Measurements from ENCODE around the gene DPCD.

DPCD gene

DNA sequence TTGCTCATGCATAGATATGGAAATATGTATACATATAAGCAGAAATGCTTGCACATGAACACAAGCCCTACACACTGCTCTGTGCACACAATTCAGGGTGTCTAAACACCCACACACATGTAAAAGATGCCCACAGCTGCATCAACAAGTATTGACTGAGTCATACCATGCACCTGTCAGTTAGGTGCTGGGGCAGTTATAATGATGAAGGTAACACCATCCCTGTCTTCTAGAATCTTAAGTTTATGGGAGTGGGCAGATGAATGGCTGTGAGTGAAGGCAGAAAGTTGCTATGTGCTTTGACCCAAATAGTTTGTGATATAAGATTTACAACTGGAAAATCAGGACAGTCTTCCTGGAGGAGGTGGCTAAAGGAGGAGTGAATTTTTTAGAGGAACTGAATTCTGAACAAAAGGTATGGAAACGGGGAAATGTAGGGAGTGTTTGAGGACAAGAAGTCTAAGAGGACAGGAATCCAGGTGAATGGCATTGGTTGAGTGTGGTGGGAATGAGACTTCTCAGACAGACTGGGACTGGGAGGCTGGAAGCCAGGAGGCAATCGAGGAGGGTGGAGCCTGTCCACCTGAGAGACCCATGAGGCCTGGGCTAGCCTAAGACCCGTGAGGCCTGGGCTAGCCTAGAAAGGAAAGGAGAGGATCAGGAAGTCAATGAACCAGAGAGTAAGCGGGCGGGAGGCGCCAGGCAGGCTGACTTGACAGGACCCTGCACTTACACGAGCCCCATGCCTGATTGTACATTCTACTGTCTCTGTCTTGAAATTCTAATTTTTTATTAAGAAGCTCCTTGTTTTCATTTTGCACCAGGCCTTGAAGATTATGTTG lies 20.7 kb upstream of the DPCD start:
- DNase-seq, result no peak

GRCh38 chr10:101568054-101568745 lies 19.9 kb upstream of the DPCD start:
- DNase-seq, result no peak

- DNase-seq, result no peak
These were observed 18.8 kb upstream of the DPCD start for GRCh38 chr10:101569323-101569621.

DNA sequence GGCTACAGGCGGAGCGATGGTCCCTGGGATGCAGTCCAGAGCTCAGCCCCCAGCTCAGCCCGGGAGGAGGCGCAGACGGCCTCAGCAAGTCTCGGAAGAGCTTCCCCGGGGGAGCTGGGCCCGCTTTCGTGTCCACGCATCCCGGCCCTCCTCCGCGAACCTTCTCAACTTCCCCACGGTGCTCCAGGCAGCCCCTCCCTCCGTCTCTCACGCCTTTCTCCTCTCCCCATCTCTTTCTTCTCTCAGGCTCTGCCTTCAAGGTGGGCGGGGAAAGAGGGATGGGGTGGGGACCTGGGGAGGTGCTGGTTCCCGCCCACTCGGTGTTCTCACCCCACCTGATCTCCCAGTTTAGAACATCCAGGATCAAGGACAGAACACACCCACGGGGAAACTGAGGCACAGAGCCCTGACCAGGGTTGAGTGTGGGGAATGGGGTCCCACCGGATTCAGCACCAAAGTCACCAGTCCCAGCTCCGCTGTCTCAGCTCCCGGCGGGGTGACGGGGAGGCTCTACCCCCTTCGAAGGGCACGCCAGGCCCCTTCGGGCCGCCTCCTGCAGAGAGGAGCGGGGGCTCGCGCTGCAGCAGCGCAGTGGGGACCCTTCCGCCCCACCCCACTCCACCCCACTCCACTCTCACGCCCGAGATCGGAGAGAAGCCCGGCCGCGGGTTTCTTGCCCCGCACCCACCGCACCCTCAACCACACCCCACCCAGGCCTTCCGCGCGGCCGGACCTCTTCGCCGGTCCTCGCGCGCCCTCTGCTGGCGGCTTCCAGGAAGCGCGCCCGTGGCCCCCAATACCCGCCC lies 18.3 kb upstream of the DPCD start:
- DNase-seq, result peak; percentile 74

DNA sequence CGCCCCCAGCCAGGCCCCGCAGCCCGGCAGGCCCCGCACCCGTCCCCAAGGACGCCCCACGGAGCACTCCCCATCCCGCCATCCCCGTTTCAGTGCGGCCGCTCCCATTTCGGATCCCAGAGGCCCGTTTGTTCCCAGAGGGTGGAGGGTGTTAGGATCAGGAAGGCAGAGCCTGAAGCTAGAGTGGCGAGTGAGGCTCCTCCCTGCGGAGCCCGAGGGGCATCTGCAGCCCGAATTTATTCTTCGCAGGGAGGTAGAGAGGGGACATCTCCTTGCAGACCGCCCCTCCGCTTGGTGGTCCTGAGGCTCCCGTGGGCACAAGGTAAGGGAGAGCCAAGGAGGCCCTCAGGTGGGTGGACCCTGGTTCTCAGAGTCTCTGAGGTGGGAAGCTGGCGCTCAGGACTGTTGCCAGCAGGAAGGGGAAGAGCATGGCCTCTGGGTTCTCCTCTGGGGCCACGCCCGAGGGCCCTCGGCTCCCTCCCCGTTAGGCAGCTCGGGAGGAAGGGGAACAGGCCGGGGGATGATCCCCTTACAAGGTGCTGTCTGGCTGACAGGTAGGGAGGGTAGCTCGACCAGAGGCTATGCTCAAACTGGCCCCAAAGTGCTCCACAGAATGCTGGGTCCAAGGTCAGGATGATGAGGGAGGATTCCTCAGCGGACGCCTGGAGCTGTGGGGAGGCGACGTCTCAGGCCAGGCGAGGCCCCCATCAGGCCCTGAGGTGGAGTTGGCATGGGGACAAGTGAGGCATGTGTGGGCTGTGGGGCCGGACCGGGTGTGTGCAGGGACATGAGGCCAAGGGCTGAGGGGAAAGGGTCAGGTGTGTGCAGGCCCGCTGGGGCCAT lies 17.5 kb upstream of the DPCD start:
- DNase-seq, result no peak

GRCh38 chr10:101571271-101571925 lies 16.7 kb upstream of the DPCD start:
- no peak for DNase-seq

- DNase-seq, result no peak
These were observed 16.0 kb upstream of the DPCD start for GRCh38 chr10:101572126-101572525.

DNA sequence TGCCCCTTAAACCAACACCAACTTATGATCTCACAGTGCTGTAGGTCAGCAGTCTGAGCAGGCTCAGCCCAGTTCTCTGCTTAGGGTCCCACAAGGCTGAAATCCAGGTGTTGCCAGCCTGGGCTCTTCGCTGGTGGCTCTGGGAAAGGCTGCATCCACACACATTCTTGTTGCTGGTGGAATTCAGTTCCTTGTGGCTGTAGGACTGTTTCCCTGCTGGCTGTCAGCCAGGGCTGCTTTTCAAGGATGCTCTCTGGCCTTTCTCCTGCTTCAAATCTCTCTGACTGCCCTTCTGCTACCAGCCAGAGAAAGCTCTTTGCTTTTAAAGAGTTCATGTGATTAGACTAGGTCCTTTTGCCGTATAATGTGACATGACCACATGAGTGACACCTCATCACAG lies 15.3 kb upstream of the DPCD start:
- DNase-seq, result no peak

GRCh38 chr10:101573885-101574753 lies 14.0 kb upstream of the DPCD start:
- no peak for DNase-seq

DNA sequence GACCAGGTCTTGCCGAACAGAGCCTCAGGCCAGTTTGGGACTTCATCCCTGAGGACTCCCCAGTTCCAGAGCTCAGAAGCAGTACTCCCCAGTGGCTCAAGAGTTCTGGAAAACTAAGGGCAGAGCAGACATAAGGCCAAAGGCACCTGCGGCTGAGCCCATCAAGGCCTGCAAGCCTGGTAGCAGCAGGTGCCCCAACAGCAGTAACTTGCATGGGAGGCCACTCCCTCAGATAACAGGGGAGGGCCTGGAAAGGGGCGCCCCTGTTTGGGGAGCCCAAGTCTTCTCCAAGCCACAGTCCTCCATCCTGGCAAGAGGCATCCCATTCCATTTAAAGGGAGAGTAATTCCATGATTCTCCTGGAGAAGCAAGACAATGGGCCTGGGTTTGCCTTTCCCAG lies 13.0 kb upstream of the DPCD start:
- DNase-seq, result no peak

GRCh38 chr10:101575580-101576210 lies 12.4 kb upstream of the DPCD start:
- no peak for DNase-seq

DNA sequence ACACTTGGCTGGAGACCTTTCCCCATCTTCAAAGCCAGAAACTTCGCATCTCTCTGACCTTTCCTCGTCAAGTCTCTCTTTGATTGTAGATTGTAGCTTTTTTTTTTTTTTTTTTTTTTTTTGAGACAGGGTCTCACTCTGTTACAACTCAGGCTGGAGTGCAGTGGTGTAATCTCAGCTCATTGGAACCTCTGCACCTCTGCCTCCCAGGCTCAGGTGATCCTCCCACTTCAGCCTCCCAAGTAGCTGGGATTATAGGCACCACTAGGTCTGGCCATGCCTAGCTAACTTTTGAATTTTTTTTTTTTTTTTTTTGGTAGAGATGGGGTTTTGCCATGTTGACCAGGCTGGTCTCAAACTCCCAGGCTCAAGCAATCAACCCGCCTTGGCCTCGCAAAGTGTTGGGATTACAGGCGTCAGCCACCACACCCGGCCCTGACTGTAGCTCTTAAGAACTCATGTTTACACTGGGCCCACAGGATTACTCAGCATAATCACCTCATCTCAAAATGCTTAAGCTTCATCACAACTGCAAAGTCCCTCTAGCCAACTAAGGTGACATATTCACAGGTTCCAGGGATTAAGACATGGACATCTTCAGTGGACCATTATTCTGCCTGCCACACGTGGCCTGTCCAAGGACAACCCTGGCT lies 11.8 kb upstream of the DPCD start:
- DNase-seq, result no peak

- no peak for DNase-seq
These were observed 10.8 kb upstream of the DPCD start for GRCh38 chr10:101577121-101577871.

DNA sequence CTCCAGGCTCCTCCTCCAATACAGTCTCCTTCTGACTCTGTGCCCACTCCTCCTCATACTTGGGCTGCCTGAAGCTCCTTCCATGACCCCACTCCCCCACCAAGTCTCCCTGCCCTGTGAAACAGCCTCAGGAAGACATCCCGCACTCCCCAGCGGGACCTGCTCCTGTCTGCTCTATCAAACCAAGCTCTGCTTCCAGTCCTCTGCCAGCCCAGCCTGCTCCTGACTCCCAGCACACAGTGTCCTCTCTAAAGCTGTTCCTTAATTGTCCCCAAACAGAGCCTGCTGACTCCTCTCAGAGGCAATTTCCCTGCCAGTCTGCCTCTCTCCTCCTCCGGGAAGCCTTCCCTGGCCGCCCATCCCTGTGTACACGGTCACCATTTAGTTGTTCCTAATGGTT lies 9.9 kb upstream of the DPCD start:
- no peak for DNase-seq

- no peak for DNase-seq
These were observed 9.2 kb upstream of the DPCD start for GRCh38 chr10:101578803-101579515.

- DNase-seq, result no peak
These were observed 8.6 kb upstream of the DPCD start for GRCh38 chr10:101579516-101579870.

- no peak for DNase-seq
These were observed 7.4 kb upstream of the DPCD start for GRCh38 chr10:101580486-101581399.

DNA sequence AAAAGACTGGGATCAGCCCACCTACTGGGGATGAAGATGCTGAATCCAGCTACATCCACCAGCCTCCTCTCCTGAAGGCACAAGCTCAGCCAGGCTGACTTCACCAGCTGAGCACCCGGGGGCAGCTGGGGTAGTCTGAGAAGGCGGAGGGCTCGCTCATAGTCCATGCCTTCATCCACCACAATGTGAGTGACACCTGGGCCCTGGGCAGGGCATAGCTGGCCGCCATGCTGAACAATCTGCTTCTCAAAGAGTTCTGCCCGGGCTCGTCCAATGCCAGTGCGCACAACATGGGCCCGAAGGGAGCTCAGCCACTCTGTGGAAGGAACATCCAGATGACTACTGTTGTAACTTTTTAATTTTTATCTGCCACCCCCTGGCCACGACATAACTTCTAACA lies 2.3 kb upstream of the DPCD start:
- DNase-seq, result no peak
